ENCODE measurements around the gene MAPK8.

DNA sequence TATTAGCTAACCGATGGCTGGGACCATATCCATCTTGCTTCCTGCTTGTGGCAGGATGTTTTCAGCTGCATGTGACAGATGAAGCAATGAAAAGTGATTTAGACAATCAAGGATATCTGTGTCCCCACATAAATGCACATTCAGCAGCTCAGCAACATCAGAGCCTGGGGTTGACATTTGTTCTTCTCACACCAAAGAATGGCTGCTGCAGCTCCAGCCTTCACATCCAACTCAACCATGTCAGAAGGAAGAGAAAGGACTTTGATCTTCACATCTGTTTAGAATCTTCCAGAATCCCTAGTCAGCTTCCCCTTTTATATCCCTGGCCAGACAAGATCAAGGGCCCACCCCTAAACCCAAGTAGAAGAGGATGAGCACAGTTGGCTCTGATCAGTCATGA is 20.1 kb upstream of the MAPK8 start:
- TF ChIP-seq CTCF (IDR thresholded peaks at IDR 0.05) (no peak), POLR2A (IDR thresholded peaks at IDR 0.05) (no peak), POLR2AphosphoS5 (IDR thresholded peaks at IDR 0.05) (no peak), EP300 (IDR thresholded peaks at IDR 0.05; ENCODE audit: low read depth) (no peak)

Measured in transverse colon (tissue), 4 donors.